ENCODE measurements around the gene CRYBG1. TPM values are rescaled to one million over a fixed set of nuclear protein-coding genes. Genes with fewer than 3 reads are reported as not detected.

The CRYBG1 gene
- polyA plus RNA-seq, 1 donor (not counting 4 experiments of a cell fraction or from before 2014, with no cell fraction given), result 54.7 TPM

DNA sequence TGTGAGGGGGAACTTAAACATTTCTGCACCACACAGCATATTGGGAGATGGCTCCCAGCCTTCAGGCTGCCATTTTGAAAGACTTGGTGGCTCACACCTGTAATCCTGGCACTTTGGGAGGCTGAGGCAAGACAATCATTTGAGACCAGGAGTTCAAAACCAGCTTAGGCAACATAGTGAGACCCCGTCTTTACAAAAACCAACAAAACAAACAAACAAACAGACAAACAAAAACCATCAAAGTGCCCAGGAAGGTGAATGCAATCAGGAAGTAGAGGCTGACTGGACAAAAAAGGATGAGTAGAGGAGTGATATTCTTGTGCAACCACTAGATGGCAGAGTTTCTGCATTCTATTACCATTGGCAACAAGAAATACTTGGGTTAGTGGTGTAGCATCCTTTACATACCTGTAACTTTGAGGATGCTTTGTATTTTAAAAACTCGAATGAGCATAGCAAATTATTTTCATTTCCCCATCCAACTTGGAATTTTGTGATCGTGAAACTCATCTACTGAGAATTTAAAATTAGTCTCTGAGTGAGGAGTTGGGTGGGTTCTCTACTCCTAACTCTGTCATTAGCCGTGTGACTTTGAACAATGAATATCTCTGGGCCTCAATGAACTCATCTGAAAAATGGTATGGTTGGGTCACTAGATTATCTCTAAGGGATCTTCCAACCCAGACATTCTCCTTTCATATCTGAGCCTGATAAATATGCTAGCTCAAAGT is 84.4 kb downstream of the CRYBG1 start:
- H3K36me3 ChIP-seq (ENCODE audit: control insufficient read depth in 2 of 2, extremely low read depth in 1 of 2, insufficient read depth in 2 of 2, low read length in 2 of 2), result peaks cover 0 to 2% of the 10 kb centered on the region in 2 experiments
- FAIRE-seq, result peak; percentile 84
- H3K27me3 ChIP-seq (ENCODE audit: control insufficient read depth, extremely low read depth, insufficient read depth, low read length), result no peaks in the 10 kb centered on the region
- H3K4me2 ChIP-seq (ENCODE audit: control insufficient read depth, extremely low read depth, insufficient read depth, low read depth, low read length), result no peak overlapping the region
- peaks cover 7% of the 10 kb centered on the region for H3K4me1 ChIP-seq (ENCODE audit: control insufficient read depth, extremely low read depth, insufficient read depth, low read length)
- no peak overlapping the region for H3K9ac ChIP-seq (ENCODE audit: control insufficient read depth, extremely low read depth, insufficient read depth, low read length)
- H3K4me3 ChIP-seq (ENCODE audit: control insufficient read depth in 2 of 3, extremely low read depth in 1 of 3, insufficient read depth in 2 of 3, low read depth in 1 of 3, low read length in 3 of 3), result no peak overlapping the region
- dilution Hi-C loops (cut with MboI; ENCODE audit: extremely low pct_ligation_motif_present, low sequenced_read_pairs), result no loop called here
- DNase-seq (ENCODE audit: low read depth, low spot score), result peak; percentile 44
- H2AFZ ChIP-seq (ENCODE audit: control insufficient read depth, low read length), result no peak overlapping the region
- H3K9me1 ChIP-seq (ENCODE audit: control insufficient read depth, extremely low read depth, insufficient read depth, low read length), result no peaks in the 10 kb centered on the region
- no peak for TF ChIP-seq EZH2 (IDR thresholded peaks at IDR 0.05; ENCODE audit: low read length)
- TF ChIP-seq, protein P1, sequence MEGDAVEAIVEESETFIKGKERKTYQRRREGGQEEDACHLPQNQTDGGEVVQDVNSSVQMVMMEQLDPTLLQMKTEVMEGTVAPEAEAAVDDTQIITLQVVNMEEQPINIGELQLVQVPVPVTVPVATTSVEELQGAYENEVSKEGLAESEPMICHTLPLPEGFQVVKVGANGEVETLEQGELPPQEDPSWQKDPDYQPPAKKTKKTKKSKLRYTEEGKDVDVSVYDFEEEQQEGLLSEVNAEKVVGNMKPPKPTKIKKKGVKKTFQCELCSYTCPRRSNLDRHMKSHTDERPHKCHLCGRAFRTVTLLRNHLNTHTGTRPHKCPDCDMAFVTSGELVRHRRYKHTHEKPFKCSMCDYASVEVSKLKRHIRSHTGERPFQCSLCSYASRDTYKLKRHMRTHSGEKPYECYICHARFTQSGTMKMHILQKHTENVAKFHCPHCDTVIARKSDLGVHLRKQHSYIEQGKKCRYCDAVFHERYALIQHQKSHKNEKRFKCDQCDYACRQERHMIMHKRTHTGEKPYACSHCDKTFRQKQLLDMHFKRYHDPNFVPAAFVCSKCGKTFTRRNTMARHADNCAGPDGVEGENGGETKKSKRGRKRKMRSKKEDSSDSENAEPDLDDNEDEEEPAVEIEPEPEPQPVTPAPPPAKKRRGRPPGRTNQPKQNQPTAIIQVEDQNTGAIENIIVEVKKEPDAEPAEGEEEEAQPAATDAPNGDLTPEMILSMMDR (optimal IDR thresholded peaks at IDR 0.05 in 1 of 3, IDR thresholded peaks at IDR 0.05 in 1 of 3, conservative IDR thresholded peaks at IDR 0.05 in 1 of 3; ENCODE audit: extremely low read depth in 1 of 3, insufficient read depth in 2 of 3, low read length in 3 of 3), result peak; percentile 46 to 75 (median 64)
- no peaks in the 10 kb centered on the region for H3K9me3 ChIP-seq (ENCODE audit: control insufficient read depth, low read depth, low read length)
- H3K27ac ChIP-seq (ENCODE audit: control insufficient read depth, insufficient read depth, low read length), result no peak overlapping the region
- peaks cover 1% of the 10 kb centered on the region for H3K79me2 ChIP-seq (ENCODE audit: control insufficient read depth, insufficient read depth, low read length)
- no peaks in the 10 kb centered on the region for H4K20me1 ChIP-seq (ENCODE audit: control insufficient read depth, extremely low read depth, insufficient read depth, low read length)

DNA sequence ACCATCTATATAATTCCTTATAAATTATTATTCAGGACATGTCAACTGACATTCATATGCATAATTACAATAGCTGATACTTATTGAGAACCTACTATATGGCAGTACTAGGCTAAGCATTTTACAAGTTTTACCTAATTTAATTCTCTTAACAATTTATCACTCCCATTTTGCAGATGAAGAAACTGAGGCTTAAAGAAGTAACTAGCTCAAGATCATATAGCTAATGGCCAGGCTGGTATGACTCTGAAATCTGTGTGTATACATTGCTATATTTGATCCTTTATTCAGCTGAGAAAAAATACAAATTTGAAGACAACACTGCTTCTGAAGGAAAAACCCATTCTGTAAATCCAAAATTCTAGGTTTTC is 85.0 kb downstream of the CRYBG1 start:
- Histone ChIP-seq H3K27me3 (ENCODE audit: control insufficient read depth, extremely low read depth, insufficient read depth, low read length) (no peaks in the 10 kb centered on the region), H3K9me1 (ENCODE audit: control insufficient read depth, extremely low read depth, insufficient read depth, low read length) (no peaks in the 10 kb centered on the region), H3K4me2 (ENCODE audit: control insufficient read depth, extremely low read depth, insufficient read depth, low read depth, low read length) (no peak overlapping the region), H3K9me3 (ENCODE audit: control insufficient read depth, low read depth, low read length) (no peaks in the 10 kb centered on the region), H3K36me3 (ENCODE audit: control insufficient read depth in 2 of 2, extremely low read depth in 1 of 2, insufficient read depth in 2 of 2, low read length in 2 of 2) (peaks cover 0 to 2% of the 10 kb centered on the region in 2 experiments), H3K9ac (ENCODE audit: control insufficient read depth, extremely low read depth, insufficient read depth, low read length) (no peak overlapping the region), H3K79me2 (ENCODE audit: control insufficient read depth, insufficient read depth, low read length) (peaks cover 1% of the 10 kb centered on the region), H4K20me1 (ENCODE audit: control insufficient read depth, extremely low read depth, insufficient read depth, low read length) (no peaks in the 10 kb centered on the region), H3K4me3 (ENCODE audit: control insufficient read depth in 2 of 3, extremely low read depth in 1 of 3, insufficient read depth in 2 of 3, low read depth in 1 of 3, low read length in 3 of 3) (no peak overlapping the region), H3K4me1 (ENCODE audit: control insufficient read depth, extremely low read depth, insufficient read depth, low read length) (peaks cover 7% of the 10 kb centered on the region), H2AFZ (ENCODE audit: control insufficient read depth, low read length) (no peak overlapping the region), H3K27ac (ENCODE audit: control insufficient read depth, insufficient read depth, low read length) (no peak overlapping the region)
- FAIRE-seq, result no peak
- dilution Hi-C loops (cut with MboI; ENCODE audit: extremely low pct_ligation_motif_present, low sequenced_read_pairs), result no loop called here
- TF ChIP-seq, protein P1 (optimal IDR thresholded peaks at IDR 0.05 in 1 of 3, IDR thresholded peaks at IDR 0.05 in 1 of 3, conservative IDR thresholded peaks at IDR 0.05 in 1 of 3; ENCODE audit: extremely low read depth in 1 of 3, insufficient read depth in 2 of 3, low read length in 3 of 3), result no peak
- TF ChIP-seq EZH2 (IDR thresholded peaks at IDR 0.05; ENCODE audit: low read length), result no peak
- no peak for DNase-seq (ENCODE audit: low read depth, low spot score)
